Neural progenitor cell (in vitro differentiated cells): Measurements from ENCODE around the gene FAM53B. TPM values are rescaled to one million over a fixed set of nuclear protein-coding genes. Genes with fewer than 3 reads are reported as not detected.

Experiments
- DNase-seq: peaks from one replicate; pipeline ENCODE4 v3.0.0-alpha.2; 2016; ENCODE audit warnings: low spot score
- H2AFZ ChIP-seq: fragments of 200-600 bp; sonication (generic); replicated peaks from 2 replicates; pipeline ENCODE4 v1.6.1; 2016; ENCODE audit warnings: antibody characterized with exemption
- H3F3A ChIP-seq: fragments of 200-600 bp; sonication (generic); 2 replicates; pipeline ENCODE4 v1.6.1; 2016; ENCODE audit warnings: antibody characterized with exemption, low read depth
- H3K27ac ChIP-seq: fragments of 200-600 bp; sonication (generic); 2 replicates; pipeline ENCODE4 v1.5.1; 2016; ENCODE audit warnings: mild to moderate bottlenecking
- H3K27me3 ChIP-seq: fragments of 200-600 bp; sonication (generic); 2 replicates; pipeline ENCODE4 v1.6.1; 2016; ENCODE audit warnings: mild to moderate bottlenecking, moderate library complexity
- H3K36me3 ChIP-seq: fragments of 200-600 bp; sonication (generic); 2 replicates; pipeline ENCODE4 v1.5.1; 2016
- H3K4me1 ChIP-seq: fragments of 200-600 bp; sonication (generic); 2 replicates; pipeline ENCODE4 v1.6.1; 2016; ENCODE audit warnings: mixed run types
- H3K4me2 ChIP-seq: fragments of 200-600 bp; sonication (generic); 2 replicates; pipeline ENCODE4 v1.6.1; 2016
- H3K4me3 ChIP-seq: fragments of 200-600 bp; sonication (generic); 2 replicates; pipeline ENCODE4 v1.5.1; 2016
- H3K79me2 ChIP-seq: fragments of 200-600 bp; sonication (generic); 2 replicates; pipeline ENCODE4 v1.6.1; 2016; ENCODE audit warnings: low read depth
- H3K9ac ChIP-seq: fragments of 200-600 bp; sonication (generic); 2 replicates; pipeline ENCODE4 v1.6.1; 2016
- H3K9me3 ChIP-seq: fragments of 200-600 bp; sonication (generic); 2 replicates; pipeline ENCODE4 v1.5.1; 2016; ENCODE audit warnings: low read depth
- H4K20me1 ChIP-seq: fragments of 200-600 bp; sonication (generic); 2 replicates; pipeline ENCODE4 v1.6.1; 2016; ENCODE audit warnings: low read depth
- H3K27ac Mint-ChIP-seq: 3 replicates; pipeline ENCODE4 v1.8.0; 2021; ENCODE audit warnings: mixed read lengths
- H3K27me3 Mint-ChIP-seq: 2 replicates; pipeline ENCODE4 v1.8.0; 2022; ENCODE audit warnings: low read depth, mild to moderate bottlenecking, inconsistent platforms, moderate library complexity, mixed read lengths; ENCODE audit not compliant: insufficient read depth
- H3K36me3 Mint-ChIP-seq: 3 replicates; pipeline ENCODE4 v1.8.0; 2021; ENCODE audit warnings: mixed read lengths
- H3K4me1 Mint-ChIP-seq: 3 replicates; pipeline ENCODE4 v1.8.0; 2021; ENCODE audit warnings: mixed read lengths
- H3K4me3 Mint-ChIP-seq: 3 replicates; pipeline ENCODE4 v1.8.0; 2021; ENCODE audit warnings: mild to moderate bottlenecking, moderate library complexity, mixed read lengths
- H3K9me3 Mint-ChIP-seq: 3 replicates; pipeline ENCODE4 v1.8.0; 2020; ENCODE audit warnings: mixed read lengths
- CTCF ChIP-seq: fragments of 200-600 bp; sonication (generic); IDR thresholded peaks from 2 replicates; pipeline ENCODE4 v1.5.1; 2017; ENCODE audit warnings: antibody characterized with exemption, mild to moderate bottlenecking
- EZH2 ChIP-seq: fragments of 200-600 bp; sonication (generic); IDR thresholded peaks from 2 replicates; pipeline ENCODE4 v1.6.1; 2017; ENCODE audit warnings: antibody characterized with exemption, mild to moderate bottlenecking, moderate library complexity
- EZH2phosphoT487 ChIP-seq: fragments of 200-600 bp; sonication (generic); IDR thresholded peaks from 2 replicates; pipeline ENCODE4 v1.6.1; 2017; ENCODE audit warnings: antibody characterized with exemption
- total RNA-seq: library from RNA; depleted of rRNA; stranded (reverse); fragments of >200 nt; gene quantifications from 2 replicates; pipeline ENCODE4 v1.2.3, GENCODE V29; 2015; ENCODE audit warnings: low replicate concordance

Gene FAM53B
- total RNA-seq, 1 donor from 2014 or later = 15.3 TPM

DNA sequence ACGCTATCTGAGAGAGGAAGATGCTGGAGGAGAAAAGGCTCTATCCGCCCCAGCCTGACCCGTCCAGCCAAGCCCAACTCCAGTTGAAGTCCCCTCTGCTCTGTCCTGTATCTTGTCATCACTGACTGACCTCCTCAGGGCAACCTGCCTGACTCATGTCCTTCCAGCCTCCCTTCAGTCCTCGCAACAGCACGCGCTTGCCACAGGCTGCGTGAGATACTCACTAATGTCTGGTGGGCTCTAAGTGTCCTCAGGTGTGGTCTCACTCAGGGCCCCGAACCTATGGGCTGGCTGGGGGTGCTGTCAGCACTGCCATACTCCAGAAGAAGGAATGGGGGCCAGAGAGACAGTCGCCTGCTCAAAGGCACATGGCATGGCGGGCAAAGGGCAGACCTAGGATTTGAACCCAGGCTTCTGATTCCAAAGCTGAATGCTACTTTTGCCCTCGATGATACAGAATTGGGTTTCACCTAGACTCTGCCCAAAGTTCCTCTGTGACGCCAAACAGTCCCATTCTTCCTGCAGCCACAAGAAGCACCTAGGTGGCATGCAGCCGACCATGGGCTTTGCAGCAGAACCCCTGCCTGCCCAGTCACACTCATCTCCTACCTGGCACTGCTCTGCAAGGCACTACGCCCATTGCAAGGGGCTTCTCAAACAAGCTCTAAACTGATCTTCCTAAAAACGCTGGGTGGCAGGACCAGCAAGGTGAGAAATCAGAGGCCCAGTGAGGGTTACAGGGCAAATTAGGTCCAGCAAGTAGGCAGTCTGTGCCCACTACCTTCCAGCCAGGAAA is 8.5 kb downstream of the FAM53B start:
- Histone ChIP-seq H3K4me1 (peaks cover 24% of the 10 kb centered on the region), H3K27ac (no peak overlapping the region), H3K79me2 (peaks cover 85% of the 10 kb centered on the region), H3F3A (peaks cover 23% of the 10 kb centered on the region), H2AFZ (no peak overlapping the region), H3K4me3 (no peak overlapping the region), H3K27me3 (no peaks in the 10 kb centered on the region), H3K9me3 (no peaks in the 10 kb centered on the region), H3K4me2 (no peak overlapping the region), H3K9ac (no peak overlapping the region), H4K20me1 (peaks cover 98% of the 10 kb centered on the region), H3K36me3 (no peaks in the 10 kb centered on the region)
- DNase-seq = no peak
- H3K27me3 Mint-ChIP-seq = peaks cover 2% of the 10 kb centered on the region
- no peak overlapping the region for H3K4me3 Mint-ChIP-seq
- H3K36me3 Mint-ChIP-seq = no peaks in the 10 kb centered on the region
- H3K4me1 Mint-ChIP-seq = peaks cover 43% of the 10 kb centered on the region
- no peak overlapping the region for H3K27ac Mint-ChIP-seq
- H3K9me3 Mint-ChIP-seq = no peaks in the 10 kb centered on the region
- no peak for TF ChIP-seq EZH2
- no peak for TF ChIP-seq EZH2phosphoT487
- no peak for TF ChIP-seq CTCF

DNA sequence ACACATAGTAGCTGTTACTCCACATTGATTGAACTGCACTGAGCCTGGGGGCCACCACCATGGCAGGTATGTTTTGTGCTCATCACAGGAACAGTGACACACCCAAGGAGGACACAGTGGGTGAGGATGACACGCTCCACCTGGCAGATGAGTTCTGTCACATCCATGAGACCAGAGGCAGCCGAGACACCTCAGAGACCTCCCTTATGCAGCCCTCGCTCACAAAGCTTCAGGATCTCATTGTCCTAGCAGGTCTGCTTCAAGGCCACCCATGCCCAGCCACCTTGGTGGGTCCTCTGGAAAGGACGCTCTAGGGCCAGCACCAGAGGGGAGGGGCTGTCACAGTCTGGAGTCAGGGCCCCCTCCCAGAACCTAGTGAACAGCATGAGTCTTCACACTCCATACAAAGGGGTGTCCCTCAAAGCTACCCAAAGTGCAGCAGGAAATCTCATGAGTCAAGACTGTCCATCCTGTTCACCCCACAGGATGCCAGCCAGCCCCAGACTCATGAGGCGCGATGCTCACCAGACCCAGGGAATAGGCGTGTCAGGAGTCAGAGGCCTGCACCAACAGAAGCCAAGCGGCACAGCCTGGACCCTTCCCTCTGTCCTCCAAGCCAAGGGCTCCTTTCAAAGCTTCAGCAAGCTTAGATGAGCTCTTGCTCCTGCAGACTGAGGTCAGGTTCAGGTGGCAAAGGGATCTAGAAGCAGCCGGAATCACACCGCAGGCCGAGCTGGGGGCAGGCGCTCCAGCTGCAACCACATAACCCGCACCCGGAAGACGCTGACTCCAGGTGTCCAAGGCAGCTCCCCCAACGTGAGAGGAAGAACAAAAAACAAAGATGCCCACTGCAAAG is 9.6 kb downstream of the FAM53B start:
- TF ChIP-seq EZH2phosphoT487 = no peak
- TF ChIP-seq EZH2 = no peak
- no peak for TF ChIP-seq CTCF
- H2AFZ ChIP-seq = no peak overlapping the region
- Mint-ChIP-seq H3K27me3 (peaks cover 2% of the 10 kb centered on the region), H3K9me3 (no peaks in the 10 kb centered on the region), H3K27ac (no peak overlapping the region), H3K36me3 (peaks cover 7% of the 10 kb centered on the region), H3K4me1 (peaks cover 32% of the 10 kb centered on the region), H3K4me3 (no peak overlapping the region)
- no peak overlapping the region for H3K9ac ChIP-seq
- no peak overlapping the region for H3K4me2 ChIP-seq
- peaks cover 98% of the 10 kb centered on the region for H4K20me1 ChIP-seq
- H3F3A ChIP-seq = peaks cover 12% of the 10 kb centered on the region
- H3K27me3 ChIP-seq = no peaks in the 10 kb centered on the region
- peaks cover 90% of the 10 kb centered on the region for H3K79me2 ChIP-seq
- no peak for DNase-seq
- peaks cover 12% of the 10 kb centered on the region for H3K4me1 ChIP-seq
- no peak overlapping the region for H3K4me3 ChIP-seq
- H3K36me3 ChIP-seq = no peaks in the 10 kb centered on the region
- no peak overlapping the region for H3K27ac ChIP-seq
- H3K9me3 ChIP-seq = no peaks in the 10 kb centered on the region

- Mint-ChIP-seq H3K4me1 (peaks cover 24% of the 10 kb centered on the region), H3K4me3 (no peak overlapping the region), H3K36me3 (peaks cover 7% of the 10 kb centered on the region), H3K9me3 (no peaks in the 10 kb centered on the region), H3K27me3 (peaks cover 2% of the 10 kb centered on the region), H3K27ac (no peak overlapping the region)
- H3F3A ChIP-seq = peaks cover 3% of the 10 kb centered on the region
- H3K4me2 ChIP-seq = no peak overlapping the region
- no peaks in the 10 kb centered on the region for H3K9me3 ChIP-seq
- no peak for TF ChIP-seq CTCF
- no peak for TF ChIP-seq EZH2
- no peak for TF ChIP-seq EZH2phosphoT487
- no peaks in the 10 kb centered on the region for H3K36me3 ChIP-seq
- peaks cover 4% of the 10 kb centered on the region for H3K4me1 ChIP-seq
- no peaks in the 10 kb centered on the region for H3K27me3 ChIP-seq
- no peak overlapping the region for H2AFZ ChIP-seq
- peaks cover 98% of the 10 kb centered on the region for H4K20me1 ChIP-seq
- no peak overlapping the region for H3K4me3 ChIP-seq
- no peak for DNase-seq
- peaks cover 88% of the 10 kb centered on the region for H3K79me2 ChIP-seq
- H3K9ac ChIP-seq = no peak overlapping the region
- H3K27ac ChIP-seq = no peak overlapping the region
Measured at GRCh38 chr10:124733571-124734245, 10.5 kb downstream of the FAM53B start.
